Upper lobe of right lung (tissue), 1 donor: Measurements from ENCODE around the gene CLEC2A. TPM values are rescaled to one million over a fixed set of nuclear protein-coding genes. Genes with fewer than 3 reads are reported as not detected.
"Not testable (repeated sequence)": the region's sequence is repeated elsewhere in the genome, so short reads cannot be mapped to it uniquely, and the experiment has no call there.

Experiments used
- ATAC-seq: fragments of 200-7000 bp; cut with Tn5 transposase; one replicate; pipeline ENCODE4 v1.9.1; 2020; ENCODE audit warnings: mild to moderate bottlenecking, moderate library complexity
- DNase-seq: peaks from one replicate; pipeline ENCODE4 v3.0.0-alpha.2; 2020
- H3K27ac ChIP-seq: fragments of 200-600 bp; one replicate; pipeline ENCODE4 v1.8.0; 2022
- H3K27me3 ChIP-seq: fragments of 200-600 bp; one replicate; pipeline ENCODE4 v1.8.0; 2022; ENCODE audit warnings: mild to moderate bottlenecking
- H3K36me3 ChIP-seq: fragments of 200-600 bp; one replicate; pipeline ENCODE4 v1.8.0; 2022
- H3K4me1 ChIP-seq: fragments of 200-600 bp; one replicate; pipeline ENCODE4 v1.8.0; 2022
- H3K4me3 ChIP-seq: fragments of 200-600 bp; one replicate; pipeline ENCODE4 v1.8.0; 2022; ENCODE audit warnings: mild to moderate bottlenecking
- H3K9me3 ChIP-seq: fragments of 200-600 bp; one replicate; pipeline ENCODE4 v1.8.0; 2022
- CTCF ChIP-seq: fragments of 200-600 bp; IDR thresholded peaks from one replicate; pipeline ENCODE4 v1.8.0; 2022; ENCODE audit warnings: antibody characterized with exemption
- intact Hi-C: fragments of 100-400 bp; cut with DNase I; formaldehyde crosslinking; loops from one replicate; pipeline ENCODE4 v1.11.0; 2022
- total RNA-seq: library from RNA; stranded (reverse); fragmentation: NEBNext Ultra II Directional; extraction: Animal tissue kit (Norgen Biotek cat#: 25700); gene quantifications from one replicate; pipeline ENCODE4 v1.2.1, GENCODE V29; 2021
- donor health status: DM: no; HTN: yes; CAD: no; lungs with severe emphysema.

The CLEC2A gene
- total RNA-seq, 1 donor from 2014 or later = not detected

DNA sequence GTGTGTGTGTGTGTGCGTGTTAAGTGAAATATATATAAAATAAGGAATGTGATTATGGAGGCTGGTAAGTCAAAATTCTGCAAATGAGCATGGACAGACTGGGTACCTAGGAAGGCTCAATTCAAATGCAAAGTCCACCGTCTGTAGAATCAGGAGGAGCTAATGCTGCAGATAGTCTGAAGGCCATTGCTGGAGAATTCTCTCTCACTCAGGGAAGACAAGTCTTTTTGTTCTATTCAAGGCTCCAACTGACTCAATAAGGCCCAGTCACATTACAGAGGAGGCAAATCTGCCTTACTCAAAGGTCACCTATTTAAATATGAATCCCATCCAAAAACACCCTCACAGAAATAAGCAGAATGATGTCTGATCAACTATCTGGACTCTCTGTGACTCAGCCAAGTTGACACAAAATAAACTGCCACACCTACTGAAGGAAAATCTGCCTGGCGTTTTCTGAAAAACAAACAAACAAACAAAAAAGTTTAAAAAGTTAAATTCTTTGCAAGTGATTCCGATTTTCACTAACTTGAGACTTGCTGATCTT, 51.6 kb downstream of the CLEC2A start:
- no peaks in the 10 kb centered on the region for H3K27me3 ChIP-seq
- no peak for TF ChIP-seq CTCF
- ATAC-seq (no peak), DNase-seq (no peak)
- no peaks in the 10 kb centered on the region for H3K9me3 ChIP-seq
- no peak overlapping the region for H3K27ac ChIP-seq
- H3K4me3 ChIP-seq = no peak overlapping the region
- intact Hi-C loops = no loop called here
- H3K36me3 ChIP-seq = no peaks in the 10 kb centered on the region
- H3K4me1 ChIP-seq = no peaks in the 10 kb centered on the region

DNA sequence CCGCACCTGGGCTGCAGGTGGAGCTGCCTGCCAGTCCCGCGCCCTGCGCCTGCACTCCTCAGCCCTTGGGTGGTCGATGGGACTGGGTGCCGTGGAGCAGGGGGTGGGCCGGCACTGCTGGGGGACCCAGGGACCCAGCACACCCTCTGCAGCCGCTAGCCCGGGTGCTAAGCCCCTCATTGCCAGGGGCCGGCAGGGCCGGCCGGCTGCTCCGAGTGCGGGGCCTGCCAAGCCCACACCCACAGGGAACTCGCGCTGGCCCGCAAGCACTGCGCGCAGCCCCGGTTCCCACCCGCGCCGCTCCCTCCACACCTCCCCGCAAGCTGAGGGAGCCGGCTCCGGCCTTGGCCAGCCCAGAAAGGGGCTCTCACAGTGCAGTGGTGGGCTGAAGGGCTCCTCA, 56.0 kb downstream of the CLEC2A start:
- H3K9me3 ChIP-seq, H3K27me3 ChIP-seq, H3K27ac ChIP-seq, ATAC-seq, H3K4me1 ChIP-seq, H3K36me3 ChIP-seq, H3K4me3 ChIP-seq, intact Hi-C loops, DNase-seq: not testable (repeated sequence)

DNA sequence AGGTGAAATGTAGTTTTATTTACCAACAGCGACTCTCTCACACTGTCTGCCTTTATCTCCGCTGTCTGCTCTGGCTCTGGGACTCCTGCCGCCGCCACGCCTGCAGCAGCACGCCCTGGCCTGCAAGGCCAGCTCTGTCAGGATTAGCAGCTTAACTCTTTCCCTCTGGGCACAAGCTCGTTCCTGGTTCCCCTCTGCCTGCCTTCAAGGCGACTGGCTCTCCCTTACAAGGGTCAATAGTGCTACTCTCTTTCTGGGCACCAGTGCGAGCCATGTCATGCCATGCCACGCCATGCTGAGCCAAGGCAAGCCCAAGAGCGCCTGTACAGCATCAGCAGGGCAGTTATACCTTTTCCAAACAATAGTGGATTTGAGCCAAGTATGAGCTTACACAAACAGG, 59.4 kb downstream of the CLEC2A start:
- no peak for ATAC-seq
- no peaks in the 10 kb centered on the region for H3K27me3 ChIP-seq
- no peak overlapping the region for H3K27ac ChIP-seq
- no peaks in the 10 kb centered on the region for H3K36me3 ChIP-seq
- H3K4me1 ChIP-seq = no peaks in the 10 kb centered on the region
- H3K4me3 ChIP-seq = no peak overlapping the region
- intact Hi-C loops = no loop called here
- DNase-seq = no peak
- no peaks in the 10 kb centered on the region for H3K9me3 ChIP-seq
- TF ChIP-seq CTCF = no peak

- ATAC-seq (no peak), DNase-seq (no peak)
- intact Hi-C loops = no loop called here
- H3K4me1 ChIP-seq = no peaks in the 10 kb centered on the region
- H3K9me3 ChIP-seq = no peaks in the 10 kb centered on the region
- H3K27ac ChIP-seq = no peak overlapping the region
- no peaks in the 10 kb centered on the region for H3K36me3 ChIP-seq
- H3K27me3 ChIP-seq = no peaks in the 10 kb centered on the region
- H3K4me3 ChIP-seq = no peak overlapping the region
- no peak for TF ChIP-seq CTCF
Measured at GRCh38 chr12:9872162-9872561, 60.0 kb downstream of the CLEC2A start.

DNA sequence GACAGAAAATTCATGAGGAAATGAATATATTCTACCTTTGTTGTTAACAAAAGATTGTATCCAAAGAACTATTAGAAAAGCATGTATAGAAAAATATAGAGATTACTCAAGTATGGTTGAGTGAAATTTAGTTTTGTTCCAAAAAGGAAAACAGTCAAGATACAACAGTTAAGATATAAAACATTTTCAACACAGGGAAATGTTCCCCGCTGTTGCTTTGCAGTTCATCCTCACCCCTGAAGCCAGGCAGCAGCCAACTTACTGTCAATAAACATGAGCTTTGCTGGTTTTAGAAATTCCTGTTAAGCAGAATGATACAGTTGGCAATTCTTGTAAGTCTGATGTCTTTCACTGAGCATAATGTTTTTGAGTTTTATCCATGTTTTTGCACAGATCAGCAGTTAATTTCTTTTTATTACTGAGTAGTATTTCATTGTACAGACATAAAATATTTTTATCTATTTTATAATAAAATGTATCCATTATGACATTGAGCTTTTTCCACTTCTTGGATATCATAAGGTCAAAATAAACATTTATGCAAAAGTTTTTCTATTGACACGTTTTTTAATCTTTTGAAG, 61.8 kb downstream of the CLEC2A start:
- no peak for TF ChIP-seq CTCF
- ATAC-seq (no peak), DNase-seq (no peak)
- H3K27ac ChIP-seq = peak overlapping the region; percentile 92
- no peaks in the 10 kb centered on the region for H3K36me3 ChIP-seq
- intact Hi-C loops = no loop called here
- no peaks in the 10 kb centered on the region for H3K27me3 ChIP-seq
- H3K9me3 ChIP-seq = no peaks in the 10 kb centered on the region
- peak overlapping the region; percentile 47 for H3K4me3 ChIP-seq
- H3K4me1 ChIP-seq = no peaks in the 10 kb centered on the region

DNA sequence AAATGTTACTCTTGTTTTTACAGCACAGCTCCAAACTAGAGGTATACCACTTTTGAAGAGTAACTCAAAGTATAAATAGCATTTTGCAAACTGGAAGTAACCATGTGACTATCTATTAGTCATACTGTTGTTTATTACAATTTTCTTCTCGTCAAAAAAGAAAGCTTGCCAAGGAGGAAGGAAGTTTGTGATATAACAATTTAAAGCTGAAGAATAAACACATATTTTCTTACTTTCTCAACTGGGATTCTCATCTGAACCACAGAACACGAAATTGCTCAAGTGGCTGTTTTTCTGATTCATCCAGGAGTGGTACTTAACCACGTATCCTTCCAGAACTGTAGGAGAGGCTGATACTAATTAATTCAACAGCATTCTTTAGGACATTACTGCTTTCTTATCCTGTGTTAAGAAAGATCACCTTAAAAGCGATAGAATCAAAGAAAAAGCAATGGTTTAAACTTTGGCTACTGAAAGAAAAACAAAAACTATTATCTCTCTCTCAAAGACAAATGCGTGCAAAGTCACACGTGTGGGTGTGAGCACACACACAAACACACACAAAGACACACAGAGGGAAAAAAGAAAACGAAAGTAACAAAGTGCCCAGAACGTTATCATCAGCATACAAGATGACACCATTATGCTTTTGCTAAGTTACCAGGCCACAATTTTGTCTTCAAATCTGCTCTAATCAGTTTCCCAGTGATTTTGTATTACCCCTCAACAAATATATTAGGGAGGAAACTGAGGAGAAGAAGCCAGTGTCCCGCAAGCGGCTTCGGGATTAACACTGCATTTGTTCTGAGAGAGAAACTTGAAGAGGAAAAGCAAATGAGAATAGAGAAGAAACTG, 62.6 kb downstream of the CLEC2A start, which contains the start of gene CLEC2B:
TSS of gene CLEC2B (minus strand) at position 48 of the 855 bp plus-strand sequence.
- Histone ChIP-seq H3K27ac (peak within 1 kb of the TSS; percentile 92), H3K4me1 (no peaks in the 10 kb centered on the region), H3K9me3 (no peaks in the 10 kb centered on the region), H3K4me3 (peak within 1 kb of the TSS; percentile 47), H3K27me3 (no peaks in the 10 kb centered on the region), H3K36me3 (no peaks in the 10 kb centered on the region)
- ATAC-seq = peak; percentile 86
- no peak for DNase-seq
- intact Hi-C loops = no loop called here
- TF ChIP-seq CTCF = no peak
